Measurements from ENCODE around the gene PITPNM1.
"Not testable (repeated sequence)": the region's sequence is repeated elsewhere in the genome, so short reads cannot be mapped to it uniquely, and the experiment has no call there.

The PITPNM1 gene

GRCh38 chr11:67485873-67486361 is 19.2 kb downstream of the PITPNM1 start:
- DNase-seq = not testable (repeated sequence)

DNA sequence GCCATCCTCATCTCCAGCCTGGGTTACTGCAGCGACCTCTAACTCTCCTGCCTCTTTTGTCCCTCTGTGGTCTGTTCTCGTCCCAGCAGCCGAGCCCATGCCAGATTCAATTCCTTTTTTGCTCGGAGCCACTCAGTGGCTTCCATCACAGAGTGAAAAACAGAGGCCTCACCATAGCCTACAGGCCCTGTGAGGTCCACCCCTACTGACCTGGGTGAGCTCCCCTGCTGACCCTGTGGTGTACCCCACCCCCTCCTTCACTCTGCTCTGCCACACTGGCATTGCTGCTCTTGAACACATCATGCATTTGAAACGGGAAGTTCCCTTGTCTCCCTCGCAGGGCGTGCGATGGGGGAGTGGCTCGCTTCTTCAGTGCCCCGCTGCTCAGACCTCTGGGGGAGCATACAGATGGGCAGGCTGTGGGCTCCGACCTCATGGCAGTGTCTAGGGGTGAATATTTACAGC is 20.3 kb downstream of the PITPNM1 start:
- no peak for DNase-seq

GRCh38 chr11:67483831-67484665 is 21.1 kb downstream of the PITPNM1 start:
- no peak for DNase-seq

GRCh38 chr11:67482827-67483798 is 22.1 kb downstream of the PITPNM1 start, which contains the start of gene AIP:
Gene AIP, plus strand, starts transcription at chr11:67483026. Its CDS starts 133 bp downstream, at chr11:67483159.
- peak; percentile 96 for DNase-seq

DNA sequence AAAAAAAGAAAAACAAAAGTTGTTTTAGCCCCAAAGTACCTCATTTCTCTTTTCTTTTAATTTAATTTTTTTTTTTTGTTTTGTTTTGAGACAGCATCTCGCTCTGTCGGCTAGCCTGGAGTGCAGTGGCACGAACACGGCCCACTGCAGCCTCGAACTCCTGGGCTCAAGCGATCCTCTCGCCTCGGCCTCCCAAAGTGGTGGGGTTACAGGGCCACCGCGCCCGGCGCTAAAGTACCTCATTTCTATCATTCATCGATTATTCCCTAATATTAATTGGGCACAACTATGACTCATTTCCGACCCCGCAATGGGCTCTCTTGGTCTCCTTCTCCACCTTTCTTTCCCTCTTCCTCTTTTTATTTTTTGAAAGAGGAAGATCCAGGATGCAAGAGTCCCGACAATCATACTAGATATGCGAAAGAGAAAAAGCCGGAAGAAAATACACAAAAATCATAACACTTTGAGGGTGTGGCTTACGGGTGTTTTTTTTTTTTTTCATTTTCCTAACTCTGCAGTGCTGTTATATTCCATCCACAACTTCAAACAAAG is 22.8 kb downstream of the PITPNM1 start:
- no peak for DNase-seq

DNA sequence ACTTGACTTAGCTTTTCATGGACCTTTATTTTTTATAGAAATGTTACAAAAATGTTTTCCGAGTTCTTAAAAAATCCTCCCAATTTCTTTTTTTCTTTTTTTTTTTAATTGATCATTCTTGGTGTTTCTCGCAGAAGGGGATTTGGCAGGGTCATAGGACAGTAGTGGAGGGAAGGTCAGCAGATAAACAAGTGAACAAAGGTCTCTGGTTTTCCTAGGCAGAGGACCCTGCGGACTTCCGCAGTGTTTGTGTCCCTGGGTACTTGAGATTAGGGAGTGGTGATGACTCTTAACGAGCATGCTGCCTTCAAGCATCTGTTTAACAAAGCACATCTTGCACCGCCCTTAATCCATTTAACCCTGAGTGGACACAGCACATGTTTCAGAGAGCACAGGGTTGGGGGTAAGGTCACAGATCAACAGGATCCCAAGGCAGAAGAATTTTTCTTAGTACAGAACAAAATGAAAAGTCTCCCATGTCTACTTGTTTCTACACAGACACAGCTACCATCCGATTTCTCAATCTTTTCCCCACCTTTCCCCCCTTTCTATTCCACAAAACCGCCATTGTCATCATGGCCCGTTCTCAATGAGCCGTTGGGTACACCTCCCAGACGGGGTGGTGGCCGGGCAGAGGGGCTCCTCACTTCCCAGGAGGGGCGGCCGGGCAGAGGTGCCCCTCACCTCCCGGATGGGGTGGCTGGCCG is 27.7 kb downstream of the PITPNM1 start:
- not testable (repeated sequence) for DNase-seq

- not testable (repeated sequence) for DNase-seq
These were observed 28.5 kb downstream of the PITPNM1 start for GRCh38 chr11:67476692-67477091.

DNA sequence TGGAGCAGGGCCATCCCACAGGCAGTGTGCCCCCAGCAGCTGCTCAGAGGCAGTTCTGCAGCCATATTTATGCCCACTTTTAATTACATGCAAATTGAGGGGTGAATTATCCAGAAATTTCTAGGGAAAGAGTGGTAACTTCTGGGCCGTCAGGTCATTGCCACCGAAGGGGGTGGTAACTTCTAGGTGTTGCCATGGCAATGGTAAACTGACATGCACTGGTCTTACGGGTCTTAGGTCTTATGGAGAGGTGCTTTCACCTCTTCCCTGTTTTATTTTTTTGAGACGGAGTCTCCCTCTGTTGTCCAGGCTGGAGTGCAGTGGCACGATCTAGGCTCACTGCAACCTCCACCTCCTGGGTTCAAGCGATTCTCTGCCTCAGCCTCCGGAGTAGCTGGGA is 32.3 kb downstream of the PITPNM1 start:
- DNase-seq = no peak

DNA sequence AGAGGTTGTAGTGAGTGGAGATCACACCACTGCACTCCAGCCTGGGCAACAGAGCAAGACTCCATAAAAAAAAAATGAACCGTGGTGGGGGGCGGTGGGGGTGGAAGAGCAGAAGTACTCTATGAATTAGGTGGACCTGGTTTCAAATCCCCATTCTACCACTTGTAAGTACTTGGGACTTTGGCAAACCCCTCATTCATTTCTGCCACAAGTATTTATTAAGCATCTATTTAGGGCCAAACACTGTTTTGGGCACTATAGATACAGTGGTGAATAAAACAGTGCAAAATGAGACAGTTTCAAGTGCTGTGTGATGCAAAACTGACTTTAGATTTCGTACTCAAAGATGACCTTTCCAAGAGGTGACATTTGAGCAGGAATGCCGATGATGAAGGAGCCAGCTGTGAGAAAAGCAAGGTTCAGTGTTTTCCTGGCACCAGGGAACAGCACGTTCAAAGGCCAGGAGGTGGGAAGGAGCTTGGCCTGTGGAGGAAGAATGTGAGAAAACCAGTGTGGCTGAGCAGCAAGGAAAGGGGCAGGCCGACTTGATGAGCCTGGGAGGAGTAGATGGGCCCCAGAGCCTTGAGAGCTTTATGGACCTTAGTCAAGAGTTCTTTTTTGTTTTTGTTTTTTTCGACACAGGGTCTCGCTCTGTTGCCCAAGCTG is 34.7 kb downstream of the PITPNM1 start:
- DNase-seq = no peak

DNA sequence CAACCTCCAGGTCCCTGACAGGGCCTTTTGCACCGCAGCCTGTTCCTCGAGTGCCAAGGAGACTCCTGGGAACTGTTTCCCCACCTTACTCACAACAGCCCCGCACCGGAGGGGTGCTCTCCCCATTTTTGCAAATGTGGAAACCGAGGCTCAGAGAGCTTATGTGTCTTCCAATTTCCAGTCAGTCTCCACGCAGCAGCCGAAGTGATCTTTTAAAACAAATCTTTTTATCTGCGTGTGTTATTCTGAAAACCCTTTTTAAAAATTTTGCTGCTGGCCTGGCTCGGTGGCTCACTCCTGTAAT is 35.7 kb downstream of the PITPNM1 start:
- DNase-seq = no peak

DNA sequence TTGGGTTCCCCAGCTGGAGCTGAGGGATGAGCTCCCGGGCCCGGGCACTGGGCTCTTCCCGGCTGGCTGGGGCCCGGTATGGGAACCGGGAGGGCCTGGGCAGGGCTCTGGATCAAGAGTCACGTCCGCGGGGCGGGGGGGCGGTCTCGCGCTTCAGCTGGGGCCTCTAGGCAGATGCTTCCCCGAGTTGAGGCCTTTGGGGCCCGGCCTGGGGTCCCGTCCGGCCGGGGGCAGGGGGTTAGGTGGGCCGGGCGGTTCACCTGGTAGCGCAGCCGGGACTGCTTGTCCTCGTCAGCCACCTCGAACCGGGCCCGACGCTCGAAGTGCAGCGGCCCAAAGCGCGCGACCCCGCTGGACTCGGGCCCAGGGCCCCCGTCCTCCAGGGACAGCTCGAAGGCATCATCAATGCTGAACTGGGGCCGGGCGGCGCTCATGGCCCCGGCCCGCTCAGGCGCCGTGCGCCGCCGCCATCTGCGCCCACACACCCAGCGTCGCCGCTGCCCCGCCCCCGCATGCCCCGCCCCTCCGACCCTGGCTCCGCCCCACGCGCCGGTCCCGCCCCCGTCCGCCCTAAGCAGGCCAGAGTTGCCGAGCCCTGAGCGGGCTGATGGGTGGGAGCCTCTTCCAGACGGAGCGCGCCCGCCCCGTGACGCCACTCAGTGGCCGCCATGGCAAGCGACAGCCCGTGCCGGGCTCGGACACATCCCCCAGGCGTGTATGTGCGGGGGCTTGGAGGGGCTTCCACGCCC is 36.2 kb downstream of the PITPNM1 start, which contains the start of gene TMEM134:
TMEM134 (minus strand) TSS at position 493 of the 749 bp plus-strand sequence; CDS start at position 434, 59 bp downstream.
- peak; percentile 88 for DNase-seq

DNA sequence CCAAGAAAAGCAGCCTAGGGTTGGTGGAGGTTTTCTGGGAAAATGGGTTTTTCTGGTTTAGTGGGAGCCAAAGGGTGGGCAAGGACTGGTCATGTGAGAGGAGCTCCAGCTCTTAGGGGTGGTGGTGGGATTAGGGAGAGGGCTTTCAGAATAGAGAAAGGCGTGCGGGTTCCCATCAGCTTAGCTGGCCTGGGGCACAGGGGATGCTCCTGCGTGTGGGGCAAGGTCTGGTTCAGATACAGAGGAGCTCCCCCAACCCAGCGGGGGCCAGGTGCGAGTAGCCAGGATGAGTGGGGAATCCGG is 36.8 kb downstream of the PITPNM1 start:
- no peak for DNase-seq

GRCh38 chr11:67468056-67468455 is 37.1 kb downstream of the PITPNM1 start:
- DNase-seq = no peak

- no peak for DNase-seq
These were observed 38.0 kb downstream of the PITPNM1 start for GRCh38 chr11:67466962-67467771.

GRCh38 chr11:67466367-67466766 is 38.8 kb downstream of the PITPNM1 start:
- no peak for DNase-seq

DNA sequence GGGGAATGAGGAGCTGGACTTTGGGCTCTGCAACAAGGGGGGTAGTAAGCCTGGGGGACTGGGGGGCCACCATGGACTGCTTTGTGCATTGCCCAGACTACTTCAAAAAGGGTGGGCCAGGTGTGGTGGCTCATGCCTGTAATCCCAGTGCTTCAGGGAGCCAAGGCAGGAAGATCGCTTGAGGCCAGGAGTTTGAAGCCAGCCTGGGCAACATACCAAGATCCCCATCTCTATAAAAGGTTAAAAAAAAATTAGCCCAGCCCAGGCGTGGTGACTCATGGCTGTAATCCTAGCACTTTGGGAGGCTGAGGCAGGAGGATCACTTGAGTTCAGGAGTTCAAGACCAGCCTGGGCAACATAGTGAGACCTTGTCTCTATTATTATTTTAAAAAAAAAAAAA is 39.6 kb downstream of the PITPNM1 start:
- not testable (repeated sequence) for DNase-seq

- DNase-seq = no peak
These were observed 40.0 kb downstream of the PITPNM1 start for GRCh38 chr11:67465189-67465510.

GRCh38 chr11:67464411-67465188 is 40.6 kb downstream of the PITPNM1 start:
- DNase-seq = peak; percentile 83

GRCh38 chr11:67463680-67464410 is 41.3 kb downstream of the PITPNM1 start:
- DNase-seq = no peak
